HG03108 (cell line): ENCODE data around the gene MAGEB10.
"Not testable (repeated sequence)": the region's sequence is repeated elsewhere in the genome, so short reads cannot be mapped to it uniquely, and the experiment has no call there.

ENCODE experiments used
- ATAC-seq: cut with Tn5 transposase; IDR thresholded peaks from one replicate; pipeline ENCODE4 v1.9.1; 2021; ENCODE audit warnings: moderate library complexity; ENCODE audit not compliant: unreplicated experiment

The MAGEB10 gene, protein sequence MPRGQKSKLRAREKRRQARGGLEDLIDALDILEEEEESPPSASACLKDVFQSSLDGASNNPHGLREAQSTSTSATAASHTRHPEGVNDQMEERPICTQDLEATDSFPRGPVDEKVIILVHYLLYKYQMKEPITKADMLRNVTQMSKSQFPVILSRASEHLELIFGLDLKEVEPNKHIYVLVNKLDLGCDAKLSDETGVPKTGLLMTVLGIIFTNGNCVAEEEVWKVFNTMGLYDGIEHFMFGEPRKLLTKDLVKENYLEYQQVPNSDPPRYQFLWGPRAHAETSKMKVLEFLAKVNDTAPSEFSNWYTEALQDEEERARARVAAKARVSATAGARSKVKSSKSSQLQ

DNA sequence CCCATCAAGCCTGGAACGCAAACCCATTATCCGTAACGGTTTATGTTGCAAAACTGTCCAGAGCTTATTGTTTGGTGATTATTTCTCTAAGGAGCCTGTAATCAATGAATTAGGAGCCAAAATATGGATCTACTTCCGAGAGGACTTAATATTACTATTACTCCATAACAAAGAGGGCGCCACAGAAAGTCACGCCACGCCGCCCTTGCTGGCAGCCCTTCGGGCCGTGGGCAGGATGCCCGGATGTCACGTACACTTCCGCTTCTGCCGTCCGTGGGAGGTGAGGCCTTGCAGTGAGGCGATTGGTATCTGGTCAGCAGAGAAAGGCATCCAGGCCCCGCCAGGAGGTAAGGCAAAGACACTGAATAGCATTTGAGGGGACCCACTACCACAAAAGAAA is at the start of gene MAGEB10:
TSS of gene MAGEB10 (plus strand) at position 301 of the 400 bp plus-strand sequence. CDS start 13,317 bp downstream, outside the sequence.
- ATAC-seq, result no peak

DNA sequence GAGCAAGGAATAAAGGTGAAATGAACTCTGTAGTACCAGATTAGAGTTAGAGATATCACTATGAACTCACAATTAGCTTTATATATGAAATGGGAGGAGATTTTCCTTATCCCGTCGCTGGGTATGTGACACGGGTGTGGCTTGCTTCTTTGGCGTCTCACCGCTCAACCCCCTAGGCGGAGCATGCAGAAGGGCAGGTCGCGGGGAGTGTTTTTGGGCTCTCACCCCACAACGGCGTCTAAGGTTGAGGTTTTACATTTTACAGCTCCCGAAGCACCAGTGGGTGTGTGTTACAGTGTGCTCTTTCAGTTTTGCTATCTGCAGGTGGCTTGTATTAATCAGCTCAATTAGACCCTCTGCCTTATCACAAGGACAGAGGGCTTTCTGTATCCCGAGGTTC is 42.1 kb upstream of the MAGEB10 start:
- ATAC-seq, result no peak

- ATAC-seq, result no peak
Observed at GRCh38 chrX:27767387-27767786, 40.4 kb upstream of the MAGEB10 start.

- no peak for ATAC-seq
Observed at GRCh38 chrX:27775984-27776383, 31.8 kb upstream of the MAGEB10 start.

DNA sequence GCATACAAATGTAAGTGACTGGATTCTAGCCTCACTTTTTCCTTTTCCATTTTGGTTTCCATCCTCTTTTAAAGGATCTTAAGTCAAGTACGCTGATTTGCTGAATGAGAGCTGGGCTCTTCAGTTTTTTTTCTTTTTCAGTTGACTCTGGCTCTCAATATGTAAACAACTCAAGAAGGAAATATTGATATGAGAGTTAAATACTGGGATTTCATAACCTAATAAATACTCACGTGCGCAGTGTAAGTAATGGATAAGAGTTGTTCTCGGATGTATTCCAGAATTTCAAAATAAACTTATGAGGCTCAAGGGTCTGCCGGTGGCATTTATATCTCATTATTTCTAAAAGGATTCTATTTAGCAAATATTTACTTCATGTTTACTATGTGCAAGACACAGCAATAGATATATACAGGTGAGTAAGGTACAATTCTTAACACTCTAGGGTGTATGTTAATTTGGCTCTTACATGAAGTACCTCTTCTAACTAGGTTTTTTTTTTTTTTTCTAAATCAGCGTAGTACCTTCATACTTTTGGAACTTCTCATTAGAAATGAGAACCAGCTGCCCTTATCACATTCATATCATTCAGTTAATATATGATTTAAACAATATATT is 11.0 kb upstream of the MAGEB10 start:
- ATAC-seq, result no peak

DNA sequence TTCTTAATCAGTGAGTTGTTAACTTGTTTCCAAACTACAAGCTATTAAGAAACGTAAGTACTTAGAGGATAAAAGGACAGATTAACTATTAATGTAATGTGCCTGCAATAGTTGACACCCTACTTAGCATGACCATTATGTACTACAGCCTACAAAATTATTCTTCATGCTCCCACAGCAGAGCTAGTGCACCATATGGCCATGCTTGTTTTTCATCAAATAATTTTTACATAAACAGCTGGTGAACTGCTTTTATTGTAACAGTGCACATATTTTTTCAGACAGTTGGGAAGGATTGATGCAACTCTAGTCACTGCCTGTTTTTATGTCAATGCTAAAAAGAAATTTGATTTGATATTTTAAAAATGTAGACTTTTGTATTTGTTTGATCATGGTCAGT is 10.2 kb upstream of the MAGEB10 start:
- ATAC-seq, result no peak

- no peak for ATAC-seq
Observed at GRCh38 chrX:27808226-27808625, 436 bp downstream of the MAGEB10 start.

DNA sequence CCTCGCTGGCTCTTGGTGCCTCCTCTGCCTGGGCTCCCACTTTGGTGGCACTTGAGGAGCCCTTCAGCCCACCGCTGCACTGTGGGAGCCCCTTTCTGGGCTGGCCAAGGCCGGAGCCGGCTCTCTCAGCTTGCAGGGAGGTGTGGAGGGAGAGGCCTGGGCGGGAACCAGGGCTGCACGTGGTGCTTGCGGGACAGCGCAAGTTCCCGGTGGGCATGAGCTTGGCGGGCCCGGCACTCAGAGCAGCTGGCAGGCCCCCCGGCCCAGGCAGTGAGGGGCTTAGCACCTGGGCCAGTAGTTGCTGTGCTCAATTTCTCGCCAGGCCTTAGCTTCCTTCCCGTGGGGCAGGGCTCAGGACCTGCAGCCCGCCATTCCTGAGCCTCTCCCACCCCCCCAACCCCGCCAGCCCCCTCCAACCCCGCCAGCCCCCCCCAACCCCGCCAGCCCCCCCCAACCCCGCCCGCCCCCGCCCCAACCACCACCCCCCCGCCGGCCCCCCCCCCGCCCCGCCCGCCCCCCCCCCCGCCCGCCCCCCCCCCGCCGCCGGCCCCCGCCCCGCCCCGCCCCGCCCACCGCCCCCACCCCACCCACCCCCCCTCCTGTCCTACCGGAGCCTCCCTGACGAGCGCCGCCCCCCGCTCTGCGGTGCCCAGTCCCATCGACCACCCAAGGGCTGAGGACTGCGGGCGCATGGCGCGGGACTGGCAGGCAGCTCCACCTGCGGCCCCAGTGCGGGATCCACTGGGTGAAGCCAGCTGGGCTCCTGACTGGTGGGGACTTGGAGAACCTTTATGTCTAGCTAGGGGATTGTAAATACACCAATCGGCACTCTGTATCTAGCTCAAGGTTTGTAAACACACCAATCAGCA is 1.4 kb downstream of the MAGEB10 start:
- ATAC-seq, result not testable (repeated sequence)

GRCh38 chrX:27815209-27815608 is 7.4 kb downstream of the MAGEB10 start:
- ATAC-seq, result no peak

DNA sequence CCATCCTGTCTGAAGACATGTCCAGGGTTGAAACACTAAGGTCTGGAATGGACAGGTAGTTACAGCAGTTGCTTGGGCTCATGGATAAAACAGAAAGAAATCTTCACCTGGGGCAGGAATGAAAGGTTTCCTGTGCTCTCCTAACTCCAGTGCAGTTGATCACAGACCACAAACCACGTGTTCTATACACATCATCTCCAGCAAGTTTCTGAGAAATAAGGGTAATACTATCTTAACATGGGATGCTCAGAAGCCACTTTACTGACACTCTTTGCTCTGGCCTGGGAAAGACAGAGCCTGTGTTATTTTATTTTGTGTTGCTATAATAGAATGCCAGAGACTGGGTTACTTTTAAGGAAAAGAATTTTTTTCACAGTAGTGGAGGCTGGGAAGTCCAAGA is 16.0 kb downstream of the MAGEB10 start:
- ATAC-seq, result no peak

- no peak for ATAC-seq
Observed at GRCh38 chrX:27838185-27838584, 30.4 kb downstream of the MAGEB10 start.

DNA sequence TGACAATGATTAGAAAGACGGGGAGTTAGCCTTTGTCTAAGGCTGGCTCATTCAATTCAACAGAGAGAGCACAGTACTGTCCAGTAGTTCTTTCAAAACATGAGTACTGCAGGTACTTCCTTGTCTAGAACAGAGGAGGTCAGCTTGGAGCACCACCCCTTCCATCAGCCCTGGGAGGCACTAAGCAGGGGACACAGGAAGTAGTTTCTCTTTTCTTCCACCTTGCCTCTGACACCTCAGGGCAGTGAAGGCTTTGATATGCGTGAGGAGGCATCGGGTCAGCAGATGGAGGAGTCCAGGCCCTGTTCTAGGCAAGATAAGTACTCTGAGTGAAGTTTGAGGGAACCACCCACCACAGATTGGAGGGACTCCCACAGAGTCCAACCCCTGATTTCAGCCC is 33.1 kb downstream of the MAGEB10 start:
- no peak for ATAC-seq

DNA sequence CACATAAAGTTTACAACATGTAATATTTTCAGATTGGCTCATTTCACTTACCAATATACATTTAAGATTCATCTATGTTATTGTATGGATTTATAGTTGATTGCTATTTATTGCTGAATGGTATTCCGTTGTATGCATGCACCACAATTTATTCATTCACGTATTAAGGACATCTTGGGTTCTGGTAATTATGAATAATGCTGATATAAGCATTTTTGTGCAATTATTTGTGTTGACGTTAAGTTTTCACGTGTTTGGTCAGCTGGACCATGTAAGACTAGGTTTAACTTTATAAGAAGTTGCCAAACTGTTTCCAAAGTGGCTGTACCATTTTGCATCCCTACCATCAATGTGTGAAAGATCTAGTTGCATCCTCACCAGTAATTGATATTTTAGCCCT is 35.1 kb downstream of the MAGEB10 start:
- no peak for ATAC-seq

GRCh38 chrX:27860337-27860736 is 52.5 kb downstream of the MAGEB10 start:
- ATAC-seq, result no peak

GRCh38 chrX:27863809-27864208 is 56.0 kb downstream of the MAGEB10 start:
- no peak for ATAC-seq
